Measurements from ENCODE around the gene DCLK1. TPM values are rescaled to one million over a fixed set of nuclear protein-coding genes. Genes with fewer than 3 reads are reported as not detected.

The DCLK1 gene
- total and polyA plus RNA-seq, 9 donors = 3.3 to 37.0 (median 20.7) TPM

DNA sequence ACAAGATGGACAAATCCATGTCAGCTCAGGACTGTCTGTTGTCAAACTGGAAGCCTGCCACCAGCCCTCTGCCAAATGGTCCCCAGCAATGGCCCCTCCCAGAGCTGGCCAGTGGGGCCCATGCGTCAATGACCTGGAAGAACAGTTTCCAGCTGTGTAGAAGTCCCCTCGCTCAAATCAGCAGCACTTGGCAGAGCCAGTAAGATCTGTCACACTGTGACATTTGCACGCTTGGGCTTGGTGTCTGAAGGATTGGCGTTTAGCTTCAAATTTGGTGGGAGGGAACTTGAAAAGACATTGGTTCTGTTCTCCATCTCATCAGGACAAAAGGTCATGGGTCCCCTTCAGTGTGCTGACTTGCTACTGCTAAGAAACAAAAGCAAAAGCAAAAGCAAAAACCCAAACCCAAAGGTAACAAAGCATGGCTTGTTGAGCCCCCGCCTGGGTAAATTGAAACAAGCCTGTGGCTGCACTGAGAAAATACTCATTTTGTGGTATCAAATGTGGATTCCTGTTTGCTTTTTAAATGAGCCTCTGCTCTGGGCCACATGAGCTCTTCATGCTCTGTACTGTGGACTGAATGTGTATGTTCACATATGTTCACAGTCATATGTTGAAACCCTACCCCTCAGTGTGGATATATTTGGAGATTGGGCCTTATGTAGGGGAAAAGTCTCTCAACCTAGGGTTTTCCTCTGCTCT lies 401.1 kb downstream of the DCLK1 start:
- H3K4me1 ChIP-seq (ENCODE audit: insufficient read depth) = peaks cover 4% of the 10 kb centered on the region
- intact Hi-C loops (cut with DNase I) = loop anchor here in 1 of 4 donors (5.0 kb wide), 1 partner anchor 1237 kb away; no protein-coding TSS in a partner anchor
- no peak for DNase-seq
- no peaks in the 10 kb centered on the region for H3K27me3 ChIP-seq
- H3K36me3 ChIP-seq = no peaks in the 10 kb centered on the region
- 66 to 75% (median 71%) methylated on average over 5 of the region's 5 CpGs for WGBS, 3 donors
- TF ChIP-seq, protein P1, sequence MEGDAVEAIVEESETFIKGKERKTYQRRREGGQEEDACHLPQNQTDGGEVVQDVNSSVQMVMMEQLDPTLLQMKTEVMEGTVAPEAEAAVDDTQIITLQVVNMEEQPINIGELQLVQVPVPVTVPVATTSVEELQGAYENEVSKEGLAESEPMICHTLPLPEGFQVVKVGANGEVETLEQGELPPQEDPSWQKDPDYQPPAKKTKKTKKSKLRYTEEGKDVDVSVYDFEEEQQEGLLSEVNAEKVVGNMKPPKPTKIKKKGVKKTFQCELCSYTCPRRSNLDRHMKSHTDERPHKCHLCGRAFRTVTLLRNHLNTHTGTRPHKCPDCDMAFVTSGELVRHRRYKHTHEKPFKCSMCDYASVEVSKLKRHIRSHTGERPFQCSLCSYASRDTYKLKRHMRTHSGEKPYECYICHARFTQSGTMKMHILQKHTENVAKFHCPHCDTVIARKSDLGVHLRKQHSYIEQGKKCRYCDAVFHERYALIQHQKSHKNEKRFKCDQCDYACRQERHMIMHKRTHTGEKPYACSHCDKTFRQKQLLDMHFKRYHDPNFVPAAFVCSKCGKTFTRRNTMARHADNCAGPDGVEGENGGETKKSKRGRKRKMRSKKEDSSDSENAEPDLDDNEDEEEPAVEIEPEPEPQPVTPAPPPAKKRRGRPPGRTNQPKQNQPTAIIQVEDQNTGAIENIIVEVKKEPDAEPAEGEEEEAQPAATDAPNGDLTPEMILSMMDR (IDR thresholded peaks at IDR 0.05) = no peak
- TF ChIP-seq POLR2A (IDR thresholded peaks at IDR 0.05) = no peak
- TF ChIP-seq EP300 (IDR thresholded peaks at IDR 0.05) = no peak
- H3K9me3 ChIP-seq = no peaks in the 10 kb centered on the region
- H3K4me3 ChIP-seq = no peak overlapping the region
- H3K27ac ChIP-seq = no peak overlapping the region

DNA sequence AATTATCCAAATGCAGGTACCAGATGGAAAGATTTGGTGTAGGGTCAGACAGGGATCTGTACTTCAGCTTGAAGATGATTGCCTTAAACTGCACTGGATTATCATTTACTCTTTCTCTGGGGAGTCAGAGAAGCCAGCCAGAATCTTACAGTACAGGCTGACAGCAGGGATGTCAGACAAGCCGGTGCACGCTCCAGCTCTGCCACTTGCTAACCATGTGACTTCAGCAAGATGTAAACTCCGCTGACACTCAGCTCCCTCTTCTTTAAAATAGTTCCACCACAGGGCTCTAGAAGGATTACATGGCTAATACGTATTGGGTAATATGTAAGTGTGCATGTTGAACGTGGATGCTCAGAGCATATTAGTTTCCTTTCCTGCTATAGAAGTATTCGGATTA lies 403.3 kb downstream of the DCLK1 start:
- Histone ChIP-seq H3K27me3 (no peaks in the 10 kb centered on the region), H3K36me3 (no peaks in the 10 kb centered on the region), H3K4me1 (ENCODE audit: insufficient read depth) (peaks cover 4% of the 10 kb centered on the region), H3K27ac (no peak overlapping the region), H3K9me3 (no peaks in the 10 kb centered on the region), H3K4me3 (no peak overlapping the region)
- intact Hi-C loops (cut with DNase I) = no loop called here
- TF ChIP-seq POLR2A (IDR thresholded peaks at IDR 0.05) = no peak
- TF ChIP-seq, protein P1 (IDR thresholded peaks at IDR 0.05) = no peak
- no peak for TF ChIP-seq EP300 (IDR thresholded peaks at IDR 0.05)
- no peak for DNase-seq
- 71 to 88% (median 77%) methylated on average over 6 of the region's 6 CpGs for WGBS, 3 donors

DNA sequence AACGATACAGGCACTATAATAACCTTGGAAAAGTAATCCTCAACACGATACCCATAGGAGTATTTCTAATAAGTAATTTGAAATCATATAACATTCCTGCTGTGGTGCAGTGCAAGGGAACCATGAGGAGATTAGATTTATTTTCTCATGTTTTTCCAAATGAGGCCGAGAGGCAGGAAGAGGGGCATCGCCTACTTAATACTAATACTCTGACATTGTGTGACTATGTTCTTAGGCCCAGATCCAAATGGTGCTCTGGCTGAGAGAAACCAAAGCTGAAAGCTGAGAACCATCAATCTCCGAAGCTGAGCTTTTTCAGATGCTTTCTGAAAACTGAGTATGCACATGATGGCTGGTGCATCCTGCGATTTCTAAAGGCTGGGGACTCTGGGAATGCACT lies 406.7 kb downstream of the DCLK1 start:
- Histone ChIP-seq H3K27me3 (no peaks in the 10 kb centered on the region), H3K4me3 (no peak overlapping the region), H3K4me1 (ENCODE audit: insufficient read depth) (peaks cover 4% of the 10 kb centered on the region), H3K9me3 (no peaks in the 10 kb centered on the region), H3K36me3 (no peaks in the 10 kb centered on the region), H3K27ac (peak overlapping the region in 1 of 2 donors; percentile 65)
- DNase-seq = no peak
- 46 to 53% (median 49%) methylated on average over 6 of the region's 6 CpGs for WGBS, 3 donors
- TF ChIP-seq POLR2A (IDR thresholded peaks at IDR 0.05) = no peak
- TF ChIP-seq, protein P1 (IDR thresholded peaks at IDR 0.05) = no peak
- no peak for TF ChIP-seq EP300 (IDR thresholded peaks at IDR 0.05)
- intact Hi-C loops (cut with DNase I) = loop anchor here in 1 of 4 donors (5.0 kb wide), 1 partner anchor 1962 kb away; no protein-coding TSS in a partner anchor

DNA sequence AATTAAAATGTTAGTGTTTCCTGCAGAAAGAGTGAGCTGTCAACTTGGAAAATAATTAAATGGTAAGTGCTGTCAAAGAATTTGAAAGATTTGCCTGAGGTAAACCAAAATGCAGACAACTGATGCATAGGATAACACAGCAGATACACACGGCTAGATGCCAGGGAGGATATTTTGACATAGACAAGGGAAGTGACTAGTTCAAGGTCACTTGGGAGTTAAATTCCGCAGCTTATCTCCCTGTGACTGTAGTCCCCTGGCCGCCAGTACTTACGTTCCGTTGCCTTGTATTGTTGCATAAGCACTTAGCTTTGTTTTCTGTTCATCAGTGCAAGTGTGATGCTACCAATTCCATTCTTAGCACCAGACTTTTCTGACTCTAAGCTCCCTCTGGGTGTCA lies 407.4 kb downstream of the DCLK1 start:
- H3K27ac ChIP-seq = peak overlapping the region in 1 of 2 donors; percentile 65
- peak in 3 of 5 donors; percentile 28 to 55 (median 38) for DNase-seq
- WGBS, 3 donors = 3 to 6% (median 5%) methylated on average over 5 of the region's 5 CpGs
- H3K36me3 ChIP-seq = no peaks in the 10 kb centered on the region
- no peak overlapping the region for H3K4me3 ChIP-seq
- no peaks in the 10 kb centered on the region for H3K27me3 ChIP-seq
- TF ChIP-seq, protein P1 (IDR thresholded peaks at IDR 0.05) = no peak
- TF ChIP-seq EP300 (IDR thresholded peaks at IDR 0.05) (no peak), POLR2A (IDR thresholded peaks at IDR 0.05) (no peak)
- intact Hi-C loops (cut with DNase I) = loop anchor here in 1 of 4 donors (5.0 kb wide), 1 partner anchor 1962 kb away; no protein-coding TSS in a partner anchor
- H3K4me1 ChIP-seq (ENCODE audit: insufficient read depth) = peaks cover 4% of the 10 kb centered on the region
- H3K9me3 ChIP-seq = no peaks in the 10 kb centered on the region
